GM19397 (cell line): Measurements from ENCODE around the gene ANKH.
"Not testable (repeated sequence)": the region's sequence is repeated elsewhere in the genome, so short reads cannot be mapped to it uniquely, and the experiment has no call there.

ENCODE experiments used
- ATAC-seq: cut with Tn5 transposase; IDR thresholded peaks from one replicate; pipeline ENCODE4 v1.9.1; 2021; ENCODE audit warnings: mild to moderate bottlenecking, moderate library complexity; ENCODE audit not compliant: unreplicated experiment

ANKH gene

GRCh38 chr5:14859150-14859549 lies 12.4 kb downstream of the ANKH start:
- ATAC-seq: no peak

DNA sequence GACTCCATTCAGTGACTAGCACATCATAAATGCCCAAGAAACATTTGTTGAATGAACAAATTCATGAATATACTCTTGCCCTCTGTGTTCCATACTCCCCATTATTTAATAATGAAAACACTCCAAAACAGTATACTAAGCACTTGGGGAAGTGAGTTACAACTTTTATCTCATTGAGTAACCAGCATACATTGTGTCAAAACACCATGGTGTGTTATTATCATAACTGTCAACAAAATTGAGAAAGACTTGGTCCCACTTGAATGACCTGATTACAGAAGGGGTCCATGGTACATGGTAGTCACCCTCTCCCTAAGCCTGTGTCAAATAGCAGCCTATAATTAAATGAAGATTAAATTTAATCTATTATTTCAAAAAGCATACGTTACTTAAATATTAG lies 16.2 kb downstream of the ANKH start:
- no peak for ATAC-seq

DNA sequence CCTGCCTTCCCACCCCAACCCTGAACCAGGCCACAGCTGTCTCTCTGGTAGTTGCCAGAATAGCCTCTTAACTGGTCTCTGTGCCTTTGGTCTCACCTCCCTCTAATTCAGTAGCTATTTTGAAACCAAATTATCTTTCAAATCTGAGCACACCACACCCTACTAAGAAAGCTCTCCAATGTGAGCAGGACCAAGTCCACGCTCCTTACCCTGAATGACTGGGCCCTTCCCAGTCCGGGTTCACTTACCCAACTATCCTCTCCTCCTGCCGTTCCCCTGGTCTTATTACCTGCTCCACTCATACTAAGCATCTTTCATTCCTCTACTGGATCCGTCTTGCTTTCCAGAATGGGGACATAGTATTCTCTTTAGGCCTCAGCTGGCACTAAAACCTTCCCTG lies 16.8 kb downstream of the ANKH start:
- no peak for ATAC-seq

DNA sequence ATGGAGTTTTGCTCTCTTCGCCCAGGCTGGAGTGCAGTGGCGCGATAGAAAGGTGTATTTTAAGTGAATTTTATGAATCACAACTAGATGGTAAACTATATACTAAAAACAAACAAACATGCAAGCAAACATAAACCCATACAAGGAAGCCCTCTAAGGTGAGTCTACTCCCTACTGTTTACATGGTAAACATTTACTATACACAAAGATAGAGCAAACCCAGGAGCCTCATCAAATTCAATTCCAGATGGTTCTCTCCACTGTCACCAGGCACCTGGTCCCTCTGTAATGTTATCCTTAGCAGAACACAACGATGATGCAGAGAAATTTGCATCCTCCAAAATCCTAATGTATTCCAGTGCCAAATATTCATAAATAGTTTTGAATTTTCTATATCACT lies 17.9 kb downstream of the ANKH start:
- no peak for ATAC-seq

DNA sequence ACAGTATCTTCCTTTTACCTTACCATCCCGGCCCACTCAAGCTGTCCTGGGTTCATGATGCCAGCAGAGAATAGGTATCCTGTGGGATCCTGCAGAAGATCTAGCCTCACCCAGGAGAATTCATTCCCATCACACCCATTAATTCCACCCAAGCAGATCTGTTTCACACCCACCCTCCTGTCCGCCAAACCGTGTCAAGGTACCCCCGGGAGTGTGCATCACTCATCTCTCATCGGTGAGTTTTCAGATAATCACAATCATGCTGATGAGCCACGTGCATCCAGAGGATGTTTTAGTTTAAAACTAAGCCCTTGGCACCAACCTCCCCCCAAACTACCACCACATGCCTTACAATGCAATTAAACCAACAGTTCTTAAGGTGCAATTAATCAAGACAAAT lies 18.8 kb downstream of the ANKH start:
- no peak for ATAC-seq

DNA sequence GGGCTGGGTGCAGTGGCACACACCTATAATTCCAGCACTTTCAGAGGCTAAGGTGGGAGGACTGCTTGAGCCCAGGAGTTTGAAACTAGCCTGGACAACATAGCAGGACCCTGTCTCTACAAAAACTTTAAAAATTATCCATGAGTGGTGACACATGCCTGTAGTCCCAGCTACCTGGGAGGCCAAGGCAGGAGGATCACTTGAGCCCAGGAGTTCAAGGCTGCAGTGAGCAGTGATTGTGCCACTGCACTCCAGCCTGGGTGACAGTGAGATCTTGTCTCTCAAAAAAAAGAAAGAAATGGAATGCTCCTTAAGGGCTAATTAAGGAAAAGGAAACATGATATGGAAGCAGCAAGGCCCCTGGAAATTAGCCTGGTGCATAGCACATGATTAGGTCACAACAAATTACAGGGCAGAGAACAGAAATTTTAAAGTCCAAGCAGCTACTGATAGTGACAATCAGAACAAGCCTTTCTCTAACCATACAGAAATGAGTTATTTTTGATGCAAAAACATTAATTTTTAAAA lies 19.5 kb downstream of the ANKH start:
- ATAC-seq: no peak

DNA sequence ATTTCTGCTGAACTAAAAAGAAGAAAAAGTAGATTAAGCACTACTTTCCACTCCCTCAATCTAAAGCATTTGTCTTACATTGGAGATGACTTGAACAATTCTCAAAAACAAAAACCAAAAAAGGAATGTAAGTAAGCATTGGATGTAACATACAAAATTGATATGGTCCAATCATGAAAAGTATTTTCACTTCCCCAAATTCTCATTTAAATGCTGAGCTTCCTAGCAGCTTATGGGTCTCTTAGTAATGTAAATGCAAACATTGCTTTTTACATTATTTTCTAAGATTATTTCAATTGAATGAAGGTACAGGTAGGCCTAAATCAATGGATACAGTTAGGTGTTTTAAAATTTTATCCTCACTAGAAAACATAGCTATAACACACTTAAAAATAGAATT lies 20.0 kb downstream of the ANKH start:
- no peak for ATAC-seq

- no peak for ATAC-seq
These were observed 20.5 kb downstream of the ANKH start for GRCh38 chr5:14851050-14851419.

DNA sequence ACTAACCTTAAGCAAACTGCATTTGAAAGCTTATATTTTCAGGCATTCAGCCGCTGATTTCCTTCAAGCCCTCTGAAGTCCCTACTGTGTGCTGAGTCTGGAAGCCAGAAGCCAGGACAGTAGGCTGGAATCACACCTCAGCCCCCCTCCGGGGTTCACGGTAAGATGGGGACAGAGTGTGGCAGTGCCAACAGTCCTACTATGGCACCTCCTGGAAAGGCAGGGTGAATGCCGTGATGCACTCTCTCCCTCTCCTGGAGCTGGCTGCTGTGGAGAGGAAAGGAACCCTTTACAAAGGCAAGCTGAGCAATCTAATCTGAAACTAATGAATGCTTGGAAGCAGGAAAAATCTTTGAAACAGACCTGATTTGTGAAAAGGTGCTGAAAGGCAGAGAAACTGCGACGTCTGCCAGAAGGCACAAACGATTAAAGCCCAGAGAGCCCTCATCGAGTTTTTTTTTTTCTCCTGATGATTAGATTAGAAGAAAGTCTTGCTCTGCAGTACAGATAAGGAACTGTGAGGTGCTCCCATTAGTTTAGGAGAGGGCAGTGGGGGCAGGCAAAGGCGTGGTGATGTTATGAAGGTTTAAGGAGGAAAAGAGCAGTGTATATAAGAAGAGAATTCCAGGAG lies 21.0 kb downstream of the ANKH start:
- ATAC-seq: no peak

- no peak for ATAC-seq
These were observed 21.9 kb downstream of the ANKH start for GRCh38 chr5:14849516-14850294.

GRCh38 chr5:14848942-14849341 lies 22.6 kb downstream of the ANKH start:
- ATAC-seq: not testable (repeated sequence)

DNA sequence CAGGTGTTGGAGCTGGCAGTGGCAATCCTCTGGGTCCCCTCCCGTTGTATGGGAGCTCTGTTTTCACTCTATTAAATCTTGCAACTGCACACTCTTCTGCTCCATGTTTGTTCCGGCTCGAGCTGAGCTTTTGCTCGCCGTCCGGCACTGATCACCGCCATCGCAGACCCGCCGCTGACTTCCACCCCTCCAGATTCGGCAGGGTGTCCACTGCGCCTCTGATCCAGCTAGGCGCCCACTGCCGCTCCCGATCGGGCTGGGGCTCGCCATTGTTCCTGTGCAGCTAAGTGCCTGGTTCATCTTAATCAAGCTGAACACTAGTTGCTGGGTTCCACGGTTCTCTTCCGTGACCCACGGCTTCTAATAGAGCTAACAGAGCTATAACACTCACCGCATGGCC lies 23.2 kb downstream of the ANKH start:
- ATAC-seq: no peak

DNA sequence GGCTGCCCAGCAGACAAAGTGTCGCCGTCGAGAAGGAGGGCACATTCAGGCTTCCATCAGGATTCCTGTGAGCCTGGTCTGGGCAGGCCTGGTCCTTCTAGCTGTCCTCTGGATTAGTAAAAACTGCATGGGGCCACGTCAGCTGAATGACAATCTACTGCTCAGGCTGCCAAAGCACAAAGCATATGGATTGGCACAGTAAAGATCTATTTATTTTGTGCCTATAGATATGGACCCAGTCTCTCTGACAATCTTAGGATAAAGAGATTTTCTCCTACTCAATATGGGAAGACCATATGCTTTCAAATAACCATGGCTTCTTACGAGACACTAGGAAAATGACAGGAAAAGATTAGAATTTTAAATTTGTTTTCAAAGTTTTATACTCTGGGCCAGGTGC lies 24.1 kb downstream of the ANKH start:
- ATAC-seq: no peak

DNA sequence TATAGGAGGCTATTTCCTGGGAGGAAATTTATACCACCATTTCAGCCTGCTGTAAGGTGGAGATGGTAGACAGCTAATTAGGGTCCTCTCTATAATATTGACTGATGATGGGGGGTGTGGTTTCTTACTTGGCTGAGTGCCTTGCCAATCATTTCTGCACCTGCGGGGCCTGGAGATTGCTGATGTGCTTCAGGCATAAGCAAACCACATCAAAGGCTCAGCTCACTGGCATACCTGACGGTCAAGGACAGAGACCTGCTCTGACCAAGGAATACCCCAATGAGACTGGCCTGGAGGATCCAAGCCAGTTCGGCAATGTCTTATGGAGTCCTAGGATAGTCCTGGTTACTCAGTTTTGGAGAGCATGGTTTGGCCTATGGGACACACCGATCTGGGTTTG lies 29.5 kb downstream of the ANKH start:
- no peak for ATAC-seq

GRCh38 chr5:14840624-14841023 lies 31.0 kb downstream of the ANKH start:
- no peak for ATAC-seq

DNA sequence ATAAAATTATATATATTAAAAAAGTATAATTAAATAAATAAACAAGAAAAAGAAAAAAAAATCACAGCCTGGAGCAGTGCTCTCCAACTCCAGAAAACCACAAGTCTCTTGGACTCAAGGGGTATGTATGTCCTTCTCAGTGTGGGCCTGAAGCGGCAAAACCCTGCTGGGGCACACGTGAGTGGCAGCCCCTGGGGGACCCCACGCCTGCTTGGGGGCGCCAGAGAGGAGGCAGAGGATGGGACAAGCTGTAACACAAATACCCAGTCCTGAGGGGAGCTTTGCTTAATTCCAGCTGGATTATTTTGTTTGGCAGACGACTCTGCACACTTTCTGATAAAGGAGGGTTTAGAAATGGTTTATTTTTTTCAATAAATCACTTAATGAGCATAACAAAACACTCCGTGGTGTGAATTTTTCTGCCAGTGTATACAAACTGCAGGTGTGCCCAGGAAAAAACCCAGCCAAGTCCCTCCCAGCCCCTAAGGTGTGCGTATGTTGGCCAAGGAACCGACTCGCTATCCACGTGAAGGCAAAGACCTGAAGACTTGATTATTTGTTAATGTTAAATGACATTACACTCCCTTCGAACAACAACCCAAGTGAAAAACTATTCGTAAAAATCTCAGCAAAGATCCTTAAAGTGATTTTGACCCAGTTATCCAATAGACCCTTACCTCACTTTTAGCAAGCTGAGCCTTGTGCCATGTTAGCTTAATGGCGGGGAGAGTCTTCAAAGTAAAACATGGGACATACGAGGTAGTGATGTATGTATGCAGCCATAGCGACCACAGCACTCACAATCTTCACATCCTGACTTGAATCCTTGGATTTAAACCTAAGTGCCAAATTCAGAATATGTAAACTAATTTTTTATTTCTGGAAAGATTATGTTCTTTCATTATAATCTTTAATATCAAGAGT lies 32.9 kb downstream of the ANKH start:
- no peak for ATAC-seq

DNA sequence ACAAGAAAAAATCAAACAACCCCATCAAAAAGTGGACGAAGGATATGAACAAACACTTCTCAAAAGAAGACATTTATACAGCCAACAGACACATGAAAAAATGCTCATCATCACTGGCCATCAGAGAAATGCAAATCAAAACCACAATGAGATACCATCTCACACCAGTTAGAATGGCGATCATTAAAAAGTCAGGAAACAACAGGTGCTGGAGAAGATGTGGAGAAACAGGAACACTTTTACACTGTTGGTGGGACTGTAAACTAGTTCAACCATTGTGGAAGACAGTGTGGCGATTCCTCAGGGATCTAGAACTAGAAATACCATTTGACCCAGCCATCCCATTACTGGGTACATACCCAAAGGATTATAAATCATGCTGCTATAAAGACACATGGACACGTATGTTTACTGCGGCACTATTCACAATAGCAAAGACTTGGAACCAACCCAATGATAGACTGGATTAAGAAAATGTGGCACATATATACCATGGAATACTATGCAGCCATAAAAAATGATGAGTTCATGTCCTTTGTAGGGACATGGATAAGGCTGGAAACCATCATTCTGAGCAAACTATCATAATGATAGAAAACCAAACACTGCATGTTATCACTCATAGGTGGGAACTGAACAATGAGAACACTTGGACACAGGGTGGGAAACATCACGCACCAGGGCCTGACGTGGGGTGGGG lies 34.0 kb downstream of the ANKH start:
- ATAC-seq: not testable (repeated sequence)

GRCh38 chr5:14834584-14835550 lies 36.7 kb downstream of the ANKH start:
- no peak for ATAC-seq

GRCh38 chr5:14834062-14834461 lies 37.5 kb downstream of the ANKH start:
- no peak for ATAC-seq

GRCh38 chr5:14831006-14831338 lies 40.6 kb downstream of the ANKH start:
- no peak for ATAC-seq
